ENCODE data around the gene FRMD3. TPM values are rescaled to one million over a fixed set of nuclear protein-coding genes. Genes with fewer than 3 reads are reported as not detected.

FRMD3 gene
- total and polyA plus RNA-seq, 2 donors (not counting 3 experiments of a cell fraction or from before 2014, with no cell fraction given), result 3.0 to 6.1 TPM

GRCh38 chr9:83459830-83460229 is 78.4 kb downstream of the FRMD3 start:
- CTCF ChIA-PET, result no interaction called here
- BruUV-seq (replicated peaks), result no TSS peak

More at GRCh38 chr9:83459830-83460229, 78.4 kb downstream of the FRMD3 start:
- Histone ChIP-seq H2AFZ (ENCODE audit: low read depth, low read length) (no peak overlapping the region), H3K27me3 (ENCODE audit: control insufficient read depth in 2 of 2, insufficient read depth in 2 of 2, low read length in 2 of 2) (no peaks in the 10 kb centered on the region), H3K9me1 (replicated peaks; ENCODE audit: control insufficient read depth, extremely low read depth, insufficient read depth, low read length) (no peaks in the 10 kb centered on the region), H3K9me3 (replicated peaks; ENCODE audit: control insufficient read depth, insufficient read depth, low read length) (no peaks in the 10 kb centered on the region), H3K4me3 (replicated peaks in 1 of 3; ENCODE audit: insufficient read depth in 1 of 3, low read depth in 1 of 3, low read length in 3 of 3) (no peak overlapping the region), H3K9ac (replicated peaks; ENCODE audit: extremely low read depth, insufficient read depth, low read length) (no peak overlapping the region), H3K27ac (ENCODE audit: insufficient read depth, low read depth, low read length) (no peak overlapping the region), H3K4me2 (ENCODE audit: insufficient read depth, low read length) (no peak overlapping the region), H4K20me1 (replicated peaks; ENCODE audit: control insufficient read depth, extremely low read depth, insufficient read depth, low read length) (no peaks in the 10 kb centered on the region), H3K79me2 (ENCODE audit: control insufficient read depth, insufficient read depth, low read length) (no peaks in the 10 kb centered on the region), H3K36me3 (ENCODE audit: control insufficient read depth in 2 of 2, extremely low read depth in 1 of 2, insufficient read depth in 2 of 2, low read length in 2 of 2) (no peaks in the 10 kb centered on the region), H3K4me1 (ENCODE audit: control insufficient read depth, extremely low read depth, insufficient read depth, low read length) (no peaks in the 10 kb centered on the region)
- dilution Hi-C loops (cut with MboI; ENCODE audit: extremely low pct_ligation_motif_present, low sequenced_read_pairs), result no loop called here
- DNase-seq (ENCODE audit: low read depth, low spot score) (no peak), FAIRE-seq (no peak)
- intact Hi-C loops (cut with micrococcal nuclease), result no loop called here
- TF ChIP-seq MYC (IDR thresholded peaks at IDR 0.05; ENCODE audit: low read depth, low read length), result no peak
- no peak for TF ChIP-seq JUN (IDR thresholded peaks at IDR 0.05; ENCODE audit: borderline replicate concordance, insufficient read depth, insufficient read length, low read depth)
- no peak for TF ChIP-seq GATA2 (IDR thresholded peaks at IDR 0.05; ENCODE audit: insufficient read depth, insufficient read length, low read depth, low read length)
- no peak for TF ChIP-seq FOS (IDR thresholded peaks at IDR 0.05; ENCODE audit: borderline replicate concordance, insufficient read depth, low read length)
- TF ChIP-seq POLR2AphosphoS5 (IDR thresholded peaks at IDR 0.05; ENCODE audit: insufficient read depth, low read depth, low read length), result no peak
- no peak for TF ChIP-seq MAX (IDR thresholded peaks at IDR 0.05; ENCODE audit: insufficient read depth, insufficient read length)
- TF ChIP-seq EZH2 (IDR thresholded peaks at IDR 0.05; ENCODE audit: borderline replicate concordance, low read depth, low read length, severe bottlenecking), result no peak
- TF ChIP-seq CTCF (IDR thresholded peaks at IDR 0.05; ENCODE audit: extremely low read depth in 1 of 2, insufficient read depth in 1 of 2, low read depth in 1 of 2, low read length in 2 of 2), result no peak
- no peak for TF ChIP-seq POLR2A (IDR thresholded peaks at IDR 0.05; ENCODE audit: low read depth, low read length)
- POLR2A ChIA-PET, result no interaction called here

Measured in endothelial cell of umbilical vein (primary cell).